Measurements from ENCODE around the gene CAVIN1.

- TF ChIP-seq CTCF (IDR thresholded peaks at IDR 0.05), result no peak
- no peak for TF ChIP-seq POLR2A (IDR thresholded peaks at IDR 0.05)
- TF ChIP-seq POLR2AphosphoS5 (IDR thresholded peaks at IDR 0.05), result peak; percentile 10
Observed at GRCh38 chr17:42431758-42432161, 8.7 kb upstream of the CAVIN1 start.
